T follicular helper cell (primary cell): ENCODE results near the gene EGFL7.
"Not testable (repeated sequence)": the region's sequence is repeated elsewhere in the genome, so short reads cannot be mapped to it uniquely, and the experiment has no call there.

ENCODE experiments used
- DNase-seq: peaks from one replicate; pipeline ENCODE4 v3.0.0-alpha.2; 2020; ENCODE audit warnings: low read depth

EGFL7 gene

GRCh38 chr9:136698635-136699246, 36.0 kb downstream of the EGFL7 start:
- DNase-seq, result no peak

- no peak for DNase-seq
Measured at GRCh38 chr9:136700304-136700703, 37.6 kb downstream of the EGFL7 start.

- peak; percentile 28 for DNase-seq
Measured at GRCh38 chr9:136700959-136701667, 38.4 kb downstream of the EGFL7 start.

- no peak for DNase-seq
Measured at GRCh38 chr9:136701668-136702053, 38.9 kb downstream of the EGFL7 start.

- DNase-seq, result no peak
Measured at GRCh38 chr9:136703276-136703860, 40.7 kb downstream of the EGFL7 start.

GRCh38 chr9:136704741-136705140, 42.0 kb downstream of the EGFL7 start:
- DNase-seq, result not testable (repeated sequence)

GRCh38 chr9:136705564-136705963, 42.8 kb downstream of the EGFL7 start:
- no peak for DNase-seq

GRCh38 chr9:136707011-136707410, 44.3 kb downstream of the EGFL7 start:
- no peak for DNase-seq

GRCh38 chr9:136707849-136708517, 45.3 kb downstream of the EGFL7 start:
- DNase-seq, result no peak

GRCh38 chr9:136709454-136710109, 46.9 kb downstream of the EGFL7 start:
- no peak for DNase-seq

GRCh38 chr9:136710543-136710942, 47.8 kb downstream of the EGFL7 start:
- DNase-seq, result no peak

GRCh38 chr9:136711219-136711648, 48.5 kb downstream of the EGFL7 start:
- DNase-seq, result not testable (repeated sequence)

GRCh38 chr9:136711751-136712689, 49.3 kb downstream of the EGFL7 start, which contains the start of gene DIPK1B:
DIPK1B (plus strand) TSS chr9:136712572; CDS start chr9:136712666, 94 bp downstream.
- no peak for DNase-seq

GRCh38 chr9:136712690-136713544, 50.2 kb downstream of the EGFL7 start:
- DNase-seq, result no peak

GRCh38 chr9:136713550-136713949, 50.8 kb downstream of the EGFL7 start:
- no peak for DNase-seq

GRCh38 chr9:136714096-136714892, 51.6 kb downstream of the EGFL7 start:
- no peak for DNase-seq

- no peak for DNase-seq
Measured at GRCh38 chr9:136714893-136715274, 52.2 kb downstream of the EGFL7 start.

- no peak for DNase-seq
Measured at GRCh38 chr9:136717399-136717798, 54.7 kb downstream of the EGFL7 start.
